ENCODE data around the gene KDM5A. TPM values are rescaled to one million over a fixed set of nuclear protein-coding genes. Genes with fewer than 3 reads are reported as not detected.
"Not testable (repeated sequence)": the region's sequence is repeated elsewhere in the genome, so short reads cannot be mapped to it uniquely, and the experiment has no call there.

Gene KDM5A
- total RNA-seq, 2 experiments from 2014 or later = 39.6 to 88.8 TPM

DNA sequence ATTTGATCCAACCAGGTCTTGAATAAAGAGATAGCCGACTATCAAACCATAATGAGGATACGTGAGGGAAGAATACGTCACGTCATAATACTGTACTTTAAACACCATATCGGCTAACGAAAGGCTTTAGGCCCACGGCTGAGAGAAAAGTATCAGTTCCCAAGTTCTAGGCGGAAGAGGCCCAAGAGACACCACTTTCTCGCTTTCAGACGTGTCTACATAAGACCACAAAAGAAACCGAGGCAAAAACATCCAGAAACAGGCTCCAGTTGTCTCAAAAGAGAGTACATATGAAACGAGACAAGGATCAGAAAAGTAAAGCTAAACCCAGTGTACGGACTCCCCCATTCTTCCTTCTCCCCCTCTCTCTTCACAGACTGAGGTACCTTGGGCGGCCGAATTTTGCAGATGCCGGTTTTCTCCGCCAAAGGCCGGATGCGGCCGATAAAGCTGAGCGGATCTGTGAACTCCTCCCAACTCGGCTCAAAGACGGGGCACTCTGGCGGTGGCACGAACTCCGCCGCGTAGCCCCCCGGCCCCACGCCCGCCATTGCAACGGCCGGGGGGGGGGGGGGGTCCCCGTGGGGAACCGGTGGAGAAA, 479 bp downstream of the KDM5A start:
- DNase-seq (ENCODE audit: low spot score) = peak; percentile 75
- Histone ChIP-seq H3K4me2 (ENCODE audit: low read length) (peak overlapping the region; percentile 82), H3K4me1 (ENCODE audit: insufficient read depth, low read length, poor library complexity, severe bottlenecking) (peaks cover 26% of the 10 kb centered on the region), H3K9me2 (ENCODE audit: insufficient read depth, low read length) (no peaks in the 10 kb centered on the region), H3K36me3 (ENCODE audit: insufficient read depth, low read length) (peaks cover 25% of the 10 kb centered on the region), H3K4me3 (ENCODE audit: low read depth, low read length, poor library complexity, severe bottlenecking) (peak overlapping the region; percentile 83), H3K9me3 (ENCODE audit: low read length) (no peaks in the 10 kb centered on the region), H3K27ac (ENCODE audit: low read depth, low read length, poor library complexity, severe bottlenecking) (peak overlapping the region; percentile 93), H2AFZ (ENCODE audit: low read length) (peak overlapping the region; percentile 84), H3K79me2 (ENCODE audit: insufficient read depth, low read depth, low read length) (peaks cover 58% of the 10 kb centered on the region), H4K20me1 (ENCODE audit: insufficient read depth, low read length) (peaks cover 28% of the 10 kb centered on the region)
- ChIA-PET POLR2A (interaction anchor here (0.5 to 4.1 kb wide), 7 partner anchors 8 to 407 kb away, joined by 3 to 43 read pairs (median 4); partner anchors contain the start of gene CCDC77), CTCF (ENCODE audit: unreplicated experiment) (interaction anchor here (0.6 to 0.8 kb wide), 4 partner anchors 11 to 385 kb away, joined by 3 to 6 read pairs (median 3); no protein-coding TSS in a partner anchor)
- BruUV-seq (replicated peaks) = TSS peak; percentile 75
- no peak for TF ChIP-seq CTCF (conservative IDR thresholded peaks at IDR 0.05; ENCODE audit: low read length)
- TF ChIP-seq EZH2phosphoT487 (IDR thresholded peaks at IDR 0.05; ENCODE audit: borderline replicate concordance, low read depth, low read length) = no peak
- intact Hi-C loops (cut with micrococcal nuclease; ENCODE audit: unreplicated experiment) = loop anchor here (1.0 kb wide), 1 partner anchor 13 kb away; the partner anchor contains the start of gene CCDC77

- peak overlapping the region; percentile 93 for H3K27ac ChIP-seq (ENCODE audit: low read depth, low read length, poor library complexity, severe bottlenecking)
- CTCF ChIA-PET (ENCODE audit: unreplicated experiment) = no interaction called here
- POLR2A ChIA-PET = interaction anchor here (0.7 to 4.1 kb wide), 2 partner anchors 14 to 190 kb away, joined by 3 to 43 read pairs; partner anchors contain the start of gene CCDC77
- H4K20me1 ChIP-seq (ENCODE audit: insufficient read depth, low read length) = peaks cover 28% of the 10 kb centered on the region
- peaks cover 64% of the 10 kb centered on the region for H3K79me2 ChIP-seq (ENCODE audit: insufficient read depth, low read depth, low read length)
- no peak for DNase-seq (ENCODE audit: low spot score)
- peak overlapping the region; percentile 82 for H3K4me2 ChIP-seq (ENCODE audit: low read length)
- no peaks in the 10 kb centered on the region for H3K9me3 ChIP-seq (ENCODE audit: low read length)
- peaks cover 26% of the 10 kb centered on the region for H3K4me1 ChIP-seq (ENCODE audit: insufficient read depth, low read length, poor library complexity, severe bottlenecking)
- peaks cover 31% of the 10 kb centered on the region for H3K36me3 ChIP-seq (ENCODE audit: insufficient read depth, low read length)
- H3K4me3 ChIP-seq (ENCODE audit: low read depth, low read length, poor library complexity, severe bottlenecking) = peak overlapping the region; percentile 83
- BruUV-seq (replicated peaks) = no TSS peak
- intact Hi-C loops (cut with micrococcal nuclease; ENCODE audit: unreplicated experiment) = no loop called here
- no peaks in the 10 kb centered on the region for H3K9me2 ChIP-seq (ENCODE audit: insufficient read depth, low read length)
- peak overlapping the region; percentile 84; the same call in 1 of the 2 replicates for H2AFZ ChIP-seq (ENCODE audit: low read length)
- TF ChIP-seq CTCF (conservative IDR thresholded peaks at IDR 0.05; ENCODE audit: low read length) (no peak), EZH2phosphoT487 (IDR thresholded peaks at IDR 0.05; ENCODE audit: borderline replicate concordance, low read depth, low read length) (no peak)
Measured at GRCh38 chr12:388012-388411, 1.1 kb downstream of the KDM5A start.

GRCh38 chr12:386651-387050, 2.5 kb downstream of the KDM5A start:
- ChIA-PET CTCF (ENCODE audit: unreplicated experiment) (no interaction called here), POLR2A (interaction anchor here (0.7 kb wide), 1 partner anchor 109 kb away, joined by 3 read pairs; no protein-coding TSS in a partner anchor)
- no peak overlapping the region for H3K27ac ChIP-seq (ENCODE audit: low read depth, low read length, poor library complexity, severe bottlenecking)
- peaks cover 70% of the 10 kb centered on the region for H3K79me2 ChIP-seq (ENCODE audit: insufficient read depth, low read depth, low read length)
- no peaks in the 10 kb centered on the region for H3K9me2 ChIP-seq (ENCODE audit: insufficient read depth, low read length)
- peaks cover 28% of the 10 kb centered on the region for H4K20me1 ChIP-seq (ENCODE audit: insufficient read depth, low read length)
- no TSS peak for BruUV-seq (replicated peaks)
- H3K4me3 ChIP-seq (ENCODE audit: low read depth, low read length, poor library complexity, severe bottlenecking) = peak overlapping the region; percentile 83
- peak overlapping the region; percentile 82 for H3K4me2 ChIP-seq (ENCODE audit: low read length)
- no peak overlapping the region for H2AFZ ChIP-seq (ENCODE audit: low read length)
- H3K36me3 ChIP-seq (ENCODE audit: insufficient read depth, low read length) = peaks cover 45% of the 10 kb centered on the region
- no peak for DNase-seq (ENCODE audit: low spot score)
- H3K4me1 ChIP-seq (ENCODE audit: insufficient read depth, low read length, poor library complexity, severe bottlenecking) = peaks cover 26% of the 10 kb centered on the region
- H3K9me3 ChIP-seq (ENCODE audit: low read length) = no peaks in the 10 kb centered on the region
- no peak for TF ChIP-seq EZH2phosphoT487 (IDR thresholded peaks at IDR 0.05; ENCODE audit: borderline replicate concordance, low read depth, low read length)
- TF ChIP-seq CTCF (conservative IDR thresholded peaks at IDR 0.05; ENCODE audit: low read length) = no peak
- intact Hi-C loops (cut with micrococcal nuclease; ENCODE audit: unreplicated experiment) = no loop called here

DNA sequence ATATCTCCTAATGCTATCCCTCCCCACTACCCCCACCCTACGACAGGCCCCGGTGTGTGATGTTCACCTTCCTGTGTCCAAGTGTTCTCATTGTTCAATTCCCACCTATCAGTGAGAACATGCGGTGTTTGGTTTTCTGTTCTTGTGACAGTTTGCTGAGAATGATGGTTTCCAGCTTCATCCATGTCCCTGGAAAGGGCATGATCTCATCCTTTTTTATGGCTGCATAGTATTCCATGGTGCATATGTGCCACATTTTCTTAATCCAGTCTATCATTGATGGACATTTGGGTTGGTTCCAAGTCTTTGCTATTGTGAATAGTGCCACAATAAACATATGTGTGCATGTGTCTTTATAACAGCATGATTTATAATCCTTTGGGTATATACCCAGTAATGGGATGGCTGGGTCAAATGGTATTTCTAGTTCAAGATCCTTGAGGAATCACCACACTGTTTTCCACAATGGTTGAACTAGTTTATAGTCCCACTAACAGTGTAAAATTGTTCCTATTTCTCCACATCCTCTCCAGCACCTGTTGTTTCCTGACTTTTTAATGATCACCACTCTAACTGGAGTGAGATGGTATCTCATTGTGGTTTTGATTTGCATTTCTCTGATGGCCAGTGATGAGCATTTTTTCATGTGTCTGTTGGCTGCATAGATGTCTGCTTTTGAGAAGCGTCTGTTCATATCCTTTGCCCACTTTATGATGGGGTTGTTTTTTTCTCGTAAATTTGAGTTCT, 18.2 kb downstream of the KDM5A start:
- H3K4me1 ChIP-seq (ENCODE audit: insufficient read depth, low read length, poor library complexity, severe bottlenecking); H3K79me2 ChIP-seq (ENCODE audit: insufficient read depth, low read depth, low read length); H3K4me3 ChIP-seq (ENCODE audit: low read depth, low read length, poor library complexity, severe bottlenecking); CTCF ChIA-PET (ENCODE audit: unreplicated experiment); POLR2A ChIA-PET; H3K4me2 ChIP-seq (ENCODE audit: low read length); BruUV-seq (replicated peaks); H3K9me2 ChIP-seq (ENCODE audit: insufficient read depth, low read length); H3K9me3 ChIP-seq (ENCODE audit: low read length); DNase-seq (ENCODE audit: low spot score); H2AFZ ChIP-seq (ENCODE audit: low read length); H3K27ac ChIP-seq (ENCODE audit: low read depth, low read length, poor library complexity, severe bottlenecking); intact Hi-C loops (cut with micrococcal nuclease; ENCODE audit: unreplicated experiment); H4K20me1 ChIP-seq (ENCODE audit: insufficient read depth, low read length): not testable (repeated sequence)
- H3K36me3 ChIP-seq (ENCODE audit: insufficient read depth, low read length) = peaks cover 51% of the 10 kb centered on the region
